Measurements from ENCODE around the gene JAK3.

DNA sequence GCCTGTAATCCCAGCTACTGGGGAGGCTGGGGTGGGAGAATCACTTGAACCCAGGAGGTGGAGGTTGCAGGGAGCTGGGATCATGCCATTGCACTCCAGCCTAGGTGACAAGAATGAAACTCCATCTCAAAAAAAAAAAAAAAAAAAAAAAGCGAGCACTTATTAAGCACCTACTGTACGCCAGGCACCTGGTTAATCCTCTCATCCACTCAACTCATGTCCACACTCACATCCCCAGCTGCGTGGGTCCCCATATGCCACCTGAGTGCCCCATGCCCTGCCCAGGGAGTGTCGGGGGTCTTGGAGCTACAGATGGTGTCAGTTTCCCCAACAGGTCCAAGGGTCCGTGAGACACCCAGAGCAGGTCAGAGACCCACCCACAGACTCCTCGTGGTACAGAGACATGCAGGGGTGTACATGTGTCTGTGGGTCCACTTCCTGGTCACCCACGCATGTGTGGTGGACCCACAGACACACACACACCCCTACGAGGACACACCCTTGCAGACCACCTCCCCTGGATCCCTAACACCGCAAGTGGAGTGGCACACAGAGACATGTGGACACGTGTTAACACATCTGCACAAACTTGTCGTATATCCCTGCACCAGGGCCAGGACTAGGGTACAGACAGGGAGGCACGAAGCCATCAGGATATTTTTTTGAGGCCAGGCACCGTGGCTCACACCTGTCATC, 30.0 kb downstream of the JAK3 start:
- TF ChIP-seq, protein P1, sequence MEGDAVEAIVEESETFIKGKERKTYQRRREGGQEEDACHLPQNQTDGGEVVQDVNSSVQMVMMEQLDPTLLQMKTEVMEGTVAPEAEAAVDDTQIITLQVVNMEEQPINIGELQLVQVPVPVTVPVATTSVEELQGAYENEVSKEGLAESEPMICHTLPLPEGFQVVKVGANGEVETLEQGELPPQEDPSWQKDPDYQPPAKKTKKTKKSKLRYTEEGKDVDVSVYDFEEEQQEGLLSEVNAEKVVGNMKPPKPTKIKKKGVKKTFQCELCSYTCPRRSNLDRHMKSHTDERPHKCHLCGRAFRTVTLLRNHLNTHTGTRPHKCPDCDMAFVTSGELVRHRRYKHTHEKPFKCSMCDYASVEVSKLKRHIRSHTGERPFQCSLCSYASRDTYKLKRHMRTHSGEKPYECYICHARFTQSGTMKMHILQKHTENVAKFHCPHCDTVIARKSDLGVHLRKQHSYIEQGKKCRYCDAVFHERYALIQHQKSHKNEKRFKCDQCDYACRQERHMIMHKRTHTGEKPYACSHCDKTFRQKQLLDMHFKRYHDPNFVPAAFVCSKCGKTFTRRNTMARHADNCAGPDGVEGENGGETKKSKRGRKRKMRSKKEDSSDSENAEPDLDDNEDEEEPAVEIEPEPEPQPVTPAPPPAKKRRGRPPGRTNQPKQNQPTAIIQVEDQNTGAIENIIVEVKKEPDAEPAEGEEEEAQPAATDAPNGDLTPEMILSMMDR (IDR thresholded peaks at IDR 0.05; ENCODE audit: control extremely low read depth in 1 of 3, insufficient read depth in 1 of 3, low read depth in 1 of 3, low read length in 3 of 3) = no peak
- TF ChIP-seq YY1 (IDR thresholded peaks at IDR 0.05; ENCODE audit: low read depth, low read length) (no peak), ZNF274 (IDR thresholded peaks at IDR 0.05; ENCODE audit: borderline replicate concordance, extremely low read depth, low read length) (no peak), TAF1 (IDR thresholded peaks at IDR 0.05; ENCODE audit: low read depth, low read length) (no peak), CEBPB (IDR thresholded peaks at IDR 0.05; ENCODE audit: low read depth, low read length) (no peak)

All from H1 (cell line).